HG03045 (cell line): ENCODE results near the gene CUTA.

Experiments used
- ATAC-seq: cut with Tn5 transposase; IDR thresholded peaks from one replicate; pipeline ENCODE4 v1.9.1; 2021; ENCODE audit warnings: mild to moderate bottlenecking, moderate library complexity; ENCODE audit not compliant: unreplicated experiment

CUTA gene

GRCh38 chr6:33439956-33440648, 22.2 kb upstream of the CUTA start:
- ATAC-seq: no peak

DNA sequence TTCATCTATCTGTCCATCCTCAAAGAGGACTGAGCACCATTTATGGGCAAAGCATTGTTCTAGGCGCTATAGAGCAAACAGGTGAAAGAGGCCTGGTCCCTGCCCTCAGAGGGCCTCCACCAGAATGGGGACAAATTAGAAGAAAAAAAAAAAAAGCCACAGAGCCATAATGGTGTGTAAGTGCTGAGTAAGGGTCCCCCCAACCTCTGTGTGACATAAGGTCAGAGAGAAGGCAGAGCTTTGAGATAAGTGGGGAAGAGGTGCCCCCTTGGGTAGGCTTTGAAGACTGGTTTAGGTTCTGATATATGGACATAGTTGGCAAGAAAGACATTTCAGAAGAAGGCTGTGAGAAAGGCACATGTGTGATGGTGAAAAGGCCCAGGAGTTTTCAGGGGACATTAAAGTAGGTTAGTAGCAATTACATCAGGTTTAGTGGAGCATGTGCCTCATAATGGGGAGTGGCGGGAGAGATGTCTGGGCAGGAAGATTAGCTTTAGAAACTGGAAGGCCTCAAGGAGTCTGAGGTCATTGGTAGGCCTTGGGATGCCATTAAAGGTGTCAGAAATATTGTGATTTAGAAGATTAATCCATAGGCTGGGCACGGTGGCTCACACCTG, 21.2 kb upstream of the CUTA start:
- ATAC-seq: no peak

DNA sequence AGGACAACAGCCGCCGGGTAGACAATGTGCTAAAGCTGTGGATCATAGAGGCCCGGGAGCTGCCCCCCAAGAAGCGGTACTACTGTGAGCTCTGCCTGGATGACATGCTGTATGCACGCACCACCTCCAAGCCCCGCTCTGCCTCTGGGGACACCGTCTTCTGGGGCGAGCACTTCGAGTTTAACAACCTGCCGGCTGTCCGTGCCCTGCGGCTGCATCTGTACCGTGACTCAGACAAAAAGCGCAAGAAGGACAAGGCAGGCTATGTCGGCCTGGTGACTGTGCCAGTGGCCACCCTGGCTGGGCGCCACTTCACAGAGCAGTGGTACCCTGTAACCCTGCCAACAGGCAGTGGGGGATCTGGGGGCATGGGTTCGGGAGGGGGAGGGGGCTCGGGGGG, 19.8 kb upstream of the CUTA start:
- no peak for ATAC-seq

DNA sequence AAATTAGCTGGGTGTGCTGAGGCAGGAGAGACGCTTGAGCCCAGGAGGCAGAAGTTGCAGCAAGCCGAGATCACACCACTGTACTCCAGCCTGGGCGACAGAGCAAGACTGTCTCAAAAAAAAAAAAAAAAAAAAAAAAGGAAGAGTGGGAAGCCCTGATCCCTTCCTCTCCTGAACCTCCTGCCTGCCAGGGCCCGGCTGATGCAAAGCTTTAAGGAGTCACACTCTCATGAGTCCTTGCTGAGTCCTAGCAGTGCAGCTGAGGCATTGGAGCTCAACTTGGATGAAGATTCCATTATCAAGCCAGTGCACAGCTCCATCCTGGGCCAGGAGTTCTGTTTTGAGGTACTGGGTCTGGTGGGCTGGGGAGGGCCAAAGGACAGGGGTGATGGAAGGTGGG, 17.1 kb upstream of the CUTA start:
- ATAC-seq: no peak

- ATAC-seq: no peak
Measured at GRCh38 chr6:33433544-33434191, 15.8 kb upstream of the CUTA start.

DNA sequence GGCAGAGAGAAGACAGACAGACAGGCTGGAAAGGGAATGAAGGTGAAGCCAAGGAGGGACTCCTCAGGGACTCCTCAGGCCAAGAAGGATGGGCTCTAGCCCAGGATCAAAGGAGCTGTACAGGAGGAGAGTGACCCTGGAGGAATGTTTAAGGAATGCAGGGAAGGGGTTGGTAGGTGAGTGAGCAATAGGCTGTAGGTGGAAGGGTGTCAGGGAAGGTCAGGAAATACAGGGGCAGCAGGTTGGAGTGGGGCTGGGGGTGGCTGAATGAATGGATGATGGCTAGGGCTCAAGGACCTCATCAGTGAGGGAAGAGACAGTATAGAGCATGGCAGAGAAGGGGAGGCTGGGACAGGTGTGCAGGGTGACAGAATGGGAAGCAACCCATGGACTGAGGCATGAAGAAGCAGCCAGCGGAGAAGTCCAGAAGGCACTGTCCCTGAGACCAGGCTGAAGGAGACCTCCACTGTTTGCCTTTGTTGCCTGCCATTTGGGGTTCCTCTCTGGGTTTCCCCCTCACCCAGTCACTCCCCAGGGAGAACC, 15.2 kb upstream of the CUTA start:
- no peak for ATAC-seq

GRCh38 chr6:33432546-33432945, 14.6 kb upstream of the CUTA start:
- ATAC-seq: no peak

- no peak for ATAC-seq
Measured at GRCh38 chr6:33431880-33432541, 14.1 kb upstream of the CUTA start.

DNA sequence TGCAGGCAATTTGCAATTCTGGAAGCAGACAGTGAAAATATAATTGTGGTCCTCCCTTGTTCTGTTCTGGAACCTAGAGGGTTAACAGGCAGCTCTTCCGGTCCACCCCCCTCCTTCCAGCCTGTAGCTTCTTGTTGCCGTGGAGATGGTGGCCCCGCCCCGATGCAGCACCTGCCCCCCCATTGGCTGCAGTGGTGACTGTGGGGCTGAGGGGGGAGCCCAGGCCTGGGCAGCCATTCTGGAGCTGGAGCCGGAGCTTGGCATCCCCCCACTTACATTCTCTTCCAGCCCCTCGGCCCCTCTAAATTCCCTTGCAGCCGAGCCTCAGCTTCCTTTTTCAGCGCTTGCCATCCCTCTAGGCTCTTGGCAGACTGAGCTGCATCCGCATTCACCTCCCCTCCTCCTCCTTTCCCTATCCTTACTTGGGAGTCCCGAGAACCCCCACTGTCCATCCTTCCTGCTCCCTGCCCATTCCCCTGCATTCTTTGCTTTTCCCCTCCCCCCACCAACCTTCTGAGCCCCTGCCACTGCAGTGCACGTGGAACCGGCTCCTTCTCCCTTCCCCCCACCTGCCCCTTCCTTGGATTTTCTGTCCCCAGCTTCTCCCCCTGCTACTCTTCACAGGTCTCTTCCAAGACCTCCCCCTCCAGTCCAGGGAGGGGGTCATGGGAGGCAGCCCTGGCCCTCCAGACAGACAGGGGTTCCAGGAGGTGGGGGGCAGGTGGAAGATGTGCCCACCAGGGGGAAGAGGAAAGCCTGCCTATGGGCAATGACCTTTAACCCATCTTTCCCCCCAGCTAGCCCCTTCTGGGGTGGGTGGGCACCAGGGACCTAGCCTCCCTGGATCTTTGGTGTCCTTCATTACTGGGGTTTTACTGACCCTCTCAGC, 13.3 kb upstream of the CUTA start:
- no peak for ATAC-seq

- no peak for ATAC-seq
Measured at GRCh38 chr6:33430334-33430733, 12.4 kb upstream of the CUTA start.

DNA sequence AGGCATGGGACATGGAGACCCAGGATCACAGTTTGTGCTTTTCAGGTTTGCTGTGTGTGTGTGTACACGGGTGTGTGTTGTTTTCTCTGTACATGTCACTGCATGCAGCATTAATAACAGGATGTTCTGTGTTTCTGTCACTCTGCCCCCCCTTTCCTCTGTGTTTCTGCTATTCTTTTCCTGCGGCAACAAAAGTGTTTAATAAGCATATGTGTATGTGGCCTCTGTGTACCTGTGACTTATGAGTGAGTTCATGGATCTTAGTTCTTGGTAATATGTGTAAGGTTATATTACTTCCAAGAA, 11.8 kb upstream of the CUTA start:
- no peak for ATAC-seq

DNA sequence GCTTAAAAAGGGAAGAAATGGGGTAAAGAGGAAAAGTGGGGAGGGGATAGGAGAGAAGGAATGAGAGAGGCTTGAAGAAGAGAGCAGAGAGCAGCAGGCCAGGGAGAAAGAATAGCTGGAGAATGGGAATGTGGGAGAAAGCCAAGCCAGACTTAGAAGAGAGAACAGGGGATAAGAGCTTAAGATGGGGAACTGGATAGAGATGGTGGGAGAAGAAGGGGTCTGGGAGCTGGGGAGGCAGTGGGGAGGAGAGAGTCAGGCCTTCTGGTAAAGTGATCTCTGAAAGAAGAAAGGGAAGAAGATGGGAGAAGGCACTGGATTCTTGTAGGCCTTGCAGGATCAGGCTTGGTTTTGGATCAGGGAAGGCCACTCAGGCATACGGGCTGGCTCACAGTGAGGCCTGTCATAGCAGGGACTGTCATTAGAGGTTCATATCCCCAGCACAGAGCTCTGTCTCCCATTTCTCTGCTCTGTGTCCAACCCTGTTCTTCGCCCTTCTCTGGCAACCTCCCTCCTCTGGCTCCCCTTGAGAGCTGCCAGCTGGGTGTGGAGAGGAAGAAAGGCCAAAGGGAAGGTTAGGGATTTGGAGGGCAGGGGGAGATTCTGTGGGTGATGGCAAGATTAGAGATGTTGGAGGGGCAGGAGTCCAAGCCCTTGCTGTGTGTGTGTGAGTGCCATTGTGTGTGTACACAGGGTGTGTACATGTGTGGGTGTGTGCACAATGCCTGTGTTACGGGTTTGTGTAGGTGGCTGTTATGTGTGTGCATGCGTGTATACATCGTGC, 11.3 kb upstream of the CUTA start:
- no peak for ATAC-seq

DNA sequence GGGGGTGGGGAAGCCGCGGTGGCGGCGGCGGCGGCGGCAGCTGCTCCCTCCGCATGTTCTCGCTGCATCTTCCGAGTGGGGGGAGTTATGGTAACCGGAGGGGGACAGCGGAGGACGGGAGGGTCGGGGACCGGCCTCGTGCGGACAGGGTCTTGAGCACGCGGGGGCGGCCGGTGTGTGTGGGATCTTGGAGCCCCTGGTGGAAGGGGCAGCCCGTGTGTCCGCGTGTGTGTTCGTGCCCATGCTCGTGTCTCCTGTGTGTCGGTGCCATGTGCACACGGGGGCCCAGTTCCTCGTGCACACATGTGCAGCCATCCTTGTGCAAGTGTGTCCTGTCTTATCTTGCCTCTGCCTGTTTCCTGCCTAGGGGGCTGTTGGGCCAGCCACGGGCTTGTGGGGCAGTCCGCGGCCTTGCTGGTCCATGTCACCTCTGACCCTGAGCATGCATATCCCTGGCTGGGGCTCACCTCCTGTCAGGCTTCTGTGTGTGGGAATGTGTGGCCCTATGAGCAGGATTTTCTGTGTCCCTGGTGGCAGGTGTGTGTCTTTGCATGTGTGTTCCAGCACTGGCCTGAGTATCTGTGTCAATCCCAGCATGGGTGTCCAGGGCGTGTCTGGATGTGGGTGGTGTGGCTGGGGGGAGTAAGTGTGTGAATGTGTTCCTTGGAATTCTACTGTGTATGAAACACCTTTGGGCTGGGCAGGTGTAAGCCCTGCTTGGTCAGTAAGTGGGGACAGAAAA, 10.5 kb upstream of the CUTA start:
- ATAC-seq: no peak

DNA sequence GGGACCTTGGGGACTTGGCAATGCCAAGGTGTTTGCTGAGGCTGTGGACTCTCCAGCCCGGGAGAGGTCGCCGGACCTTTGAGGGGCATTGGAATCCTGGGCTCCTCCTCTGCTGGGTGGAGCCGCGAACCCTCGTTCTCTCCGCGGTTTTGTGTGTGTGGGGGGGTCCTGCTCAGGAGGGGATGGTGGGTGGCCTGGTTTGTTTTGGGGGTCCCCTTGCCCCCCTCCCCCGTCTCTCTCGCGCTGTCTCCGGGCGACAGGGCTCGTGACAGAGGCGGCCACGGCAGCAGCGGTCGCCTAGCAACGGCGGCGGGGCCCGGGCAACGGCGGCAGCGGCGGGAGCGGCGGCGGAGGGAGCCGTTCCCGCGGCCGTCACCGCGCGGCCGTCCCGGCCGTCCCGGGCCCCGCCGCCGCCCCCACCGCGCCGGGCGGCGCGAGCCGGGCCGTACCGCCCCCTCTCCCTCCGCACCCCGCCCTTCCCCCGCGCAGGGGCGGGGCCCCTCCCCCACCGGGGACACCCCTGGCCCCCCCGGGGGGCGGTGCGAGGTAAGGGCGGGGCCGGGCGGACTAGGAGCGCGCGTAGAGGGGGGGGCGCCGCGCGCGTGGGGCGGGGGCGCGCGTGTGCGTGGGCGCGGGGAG, 9.8 kb upstream of the CUTA start:
- no peak for ATAC-seq

- ATAC-seq: no peak
Measured at GRCh38 chr6:33426590-33427511, 8.9 kb upstream of the CUTA start.

DNA sequence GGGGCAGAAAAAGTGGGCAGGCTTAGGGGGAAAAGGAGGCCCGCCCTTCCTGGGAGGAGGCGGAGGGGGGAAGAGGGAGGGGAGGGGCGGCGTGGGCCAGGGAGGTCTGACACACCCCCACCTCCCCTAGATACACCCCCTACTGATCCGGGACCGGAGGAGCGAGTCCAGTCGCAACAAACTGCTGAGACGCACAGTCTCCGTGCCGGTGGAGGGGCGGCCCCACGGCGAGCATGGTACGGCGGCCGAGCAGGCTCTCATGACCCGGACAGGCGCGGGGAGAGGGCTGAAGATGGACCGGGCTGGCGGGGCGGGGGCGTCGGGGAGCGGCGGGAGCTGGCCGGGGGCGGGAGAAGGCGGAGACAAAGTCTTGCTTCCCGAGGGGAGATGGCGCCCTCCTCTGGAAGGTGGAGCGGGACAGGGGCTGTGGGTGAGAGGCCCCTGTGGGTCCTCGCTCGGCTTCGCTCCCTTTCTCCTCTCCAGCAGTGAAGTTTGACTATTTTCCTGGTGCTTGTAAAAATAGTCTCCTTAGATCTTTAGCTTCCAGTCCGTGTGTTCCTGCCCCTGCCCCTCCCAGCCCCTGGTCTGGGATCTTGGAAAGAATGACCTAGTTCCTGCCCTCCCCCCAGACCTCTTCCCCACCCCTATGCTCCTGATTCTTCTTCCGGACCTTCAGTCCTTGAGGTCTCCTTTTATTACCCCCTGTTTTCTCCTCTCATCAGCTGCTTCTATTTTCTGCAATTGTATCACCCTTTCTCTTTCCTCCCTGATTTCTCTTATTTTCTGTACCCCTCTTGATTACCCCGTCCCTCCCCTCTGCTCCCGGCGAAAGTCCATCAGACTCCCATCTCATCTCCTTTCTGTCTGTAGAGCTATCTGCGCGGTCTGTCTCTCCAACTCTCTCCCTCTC, 8.0 kb upstream of the CUTA start:
- ATAC-seq: peak; percentile 49
